SK-N-MC (cell line): ENCODE results near the gene SUCLA2.

Source experiments
- EZH2 ChIP-seq: fragments of 200-600 bp; sonication (generic); IDR thresholded peaks from one replicate; pipeline ENCODE4 v1.6.1; 2017; ENCODE audit warnings: antibody characterized with exemption
- POLR2AphosphoS5 ChIP-seq: IDR thresholded peaks from 2 replicates; pipeline ENCODE4 v1.6.1; 2012; ENCODE audit warnings: mild to moderate bottlenecking, low read depth, low read length, borderline replicate concordance

DNA sequence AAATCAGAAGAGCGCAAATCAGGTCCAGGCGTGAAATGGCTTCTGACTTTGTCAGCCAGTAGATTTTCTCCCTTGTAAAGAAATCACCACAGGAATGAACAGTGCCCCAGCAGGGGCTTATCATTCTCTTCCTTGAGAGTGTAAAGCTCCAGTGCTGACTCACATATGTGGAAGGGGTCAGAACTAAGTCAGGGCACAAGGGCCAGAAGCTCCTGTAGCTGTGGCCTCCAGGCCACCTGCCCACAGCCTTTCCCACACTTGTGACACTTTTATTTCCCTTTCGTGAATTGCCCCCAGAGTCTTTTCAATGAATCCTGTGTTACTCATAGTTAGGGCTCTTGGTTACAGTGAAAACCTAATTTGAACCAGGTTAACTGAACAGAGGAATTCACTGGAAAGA, 99.6 kb downstream of the SUCLA2 start:
- TF ChIP-seq POLR2AphosphoS5 (no peak), EZH2 (no peak)
